Cardiac muscle cell (in vitro differentiated cells and primary cell): ENCODE results near the gene VSIG10L. TPM values are rescaled to one million over a fixed set of nuclear protein-coding genes. Genes with fewer than 3 reads are reported as not detected.

Experiments used
- DNase-seq, 2 donors: peaks; one replicate each; pipeline versions ENCODE4 v3.0.0 to v3.0.0-alpha.2; 2010 to 2017; ENCODE audit warnings: low read depth in 1 of 2, low spot score in 1 of 2
- H3K27ac ChIP-seq: fragments of 200-600 bp; sonication (generic); 2 replicates; pipeline ENCODE4 v1.5.1; 2016
- H3K27me3 ChIP-seq: fragments of 200-600 bp; sonication (generic); 2 replicates; pipeline ENCODE4 v1.6.0; 2016; ENCODE audit warnings: control low read depth
- H3K36me3 ChIP-seq: fragments of 200-600 bp; sonication (generic); 2 replicates; pipeline ENCODE4 v1.5.1; 2016; ENCODE audit warnings: control low read depth
- H3K4me1 ChIP-seq: fragments of 200-600 bp; sonication (generic); 2 replicates; pipeline ENCODE4 v1.8.1; 2017; ENCODE audit warnings: low read depth, mild to moderate bottlenecking, mixed run types
- H3K4me3 ChIP-seq: fragments of 200-600 bp; sonication (generic); 2 replicates; pipeline ENCODE4 v1.5.1; 2016; ENCODE audit warnings: mild to moderate bottlenecking
- H3K9me3 ChIP-seq: fragments of 200-600 bp; sonication (generic); 2 replicates; pipeline ENCODE4 v1.5.1; 2017; ENCODE audit warnings: low read depth, mild to moderate bottlenecking, control low read depth
- polyA plus RNA-seq: library from polyadenylated mRNA; unstranded; fragments of >200 nt; fragmentation: Nextera tagmentation; extraction: Ambion mirVana; gene quantifications from 2 replicates; pipeline ENCODE4 v1.2.1, GENCODE V29; 2016
- total RNA-seq: library from RNA; depleted of rRNA; stranded (reverse); fragments of >200 nt; gene quantifications from 2 replicates; pipeline ENCODE4 v1.2.3, GENCODE V29; 2016
- TF ChIP-seq, protein P1 (sequence below): IDR thresholded peaks from 2 replicates; pipeline ENCODE4 v1.5.1; 2012; ENCODE audit warnings: low read depth, mild to moderate bottlenecking, low read length

VSIG10L gene
- total and polyA plus RNA-seq, 2 experiments from 2014 or later: 5.0 to 9.1 TPM

DNA sequence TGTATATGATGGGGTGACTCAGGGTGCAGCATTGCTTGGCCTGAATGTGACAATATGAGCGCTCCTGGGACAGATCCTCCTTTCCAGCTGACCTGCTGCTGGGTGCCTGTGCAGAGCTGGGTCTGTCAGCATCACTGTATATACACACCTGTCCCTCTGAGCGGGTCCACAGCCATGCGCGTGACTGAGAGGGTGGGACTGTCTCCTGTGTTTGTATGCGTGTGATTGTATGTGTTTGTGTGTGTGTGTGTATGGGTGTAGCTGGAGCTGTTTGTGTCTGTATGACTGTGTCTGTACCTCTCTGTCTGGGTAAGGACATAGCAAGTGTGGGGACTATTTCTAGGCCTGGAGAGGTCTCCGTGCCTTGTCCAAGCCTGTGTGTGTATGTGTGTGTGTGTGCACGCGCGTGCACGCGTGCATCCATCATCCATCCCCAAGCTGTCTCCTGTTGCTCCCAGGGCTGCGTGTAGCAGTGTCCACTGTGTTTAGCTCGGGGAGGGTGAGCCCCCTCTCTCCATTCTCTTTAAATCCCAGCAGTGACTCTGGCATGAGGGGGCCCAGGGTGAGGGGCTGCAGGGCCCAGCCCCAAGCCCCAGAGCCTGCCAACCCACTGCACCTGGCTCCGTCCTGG is 22.2 kb downstream of the VSIG10L start:
- H3K4me1 ChIP-seq: no peaks in the 10 kb centered on the region
- no peak overlapping the region for H3K27ac ChIP-seq
- no peaks in the 10 kb centered on the region for H3K36me3 ChIP-seq
- no peak overlapping the region for H3K4me3 ChIP-seq
- H3K9me3 ChIP-seq: no peaks in the 10 kb centered on the region
- H3K27me3 ChIP-seq: no peaks in the 10 kb centered on the region
- TF ChIP-seq, protein P1, sequence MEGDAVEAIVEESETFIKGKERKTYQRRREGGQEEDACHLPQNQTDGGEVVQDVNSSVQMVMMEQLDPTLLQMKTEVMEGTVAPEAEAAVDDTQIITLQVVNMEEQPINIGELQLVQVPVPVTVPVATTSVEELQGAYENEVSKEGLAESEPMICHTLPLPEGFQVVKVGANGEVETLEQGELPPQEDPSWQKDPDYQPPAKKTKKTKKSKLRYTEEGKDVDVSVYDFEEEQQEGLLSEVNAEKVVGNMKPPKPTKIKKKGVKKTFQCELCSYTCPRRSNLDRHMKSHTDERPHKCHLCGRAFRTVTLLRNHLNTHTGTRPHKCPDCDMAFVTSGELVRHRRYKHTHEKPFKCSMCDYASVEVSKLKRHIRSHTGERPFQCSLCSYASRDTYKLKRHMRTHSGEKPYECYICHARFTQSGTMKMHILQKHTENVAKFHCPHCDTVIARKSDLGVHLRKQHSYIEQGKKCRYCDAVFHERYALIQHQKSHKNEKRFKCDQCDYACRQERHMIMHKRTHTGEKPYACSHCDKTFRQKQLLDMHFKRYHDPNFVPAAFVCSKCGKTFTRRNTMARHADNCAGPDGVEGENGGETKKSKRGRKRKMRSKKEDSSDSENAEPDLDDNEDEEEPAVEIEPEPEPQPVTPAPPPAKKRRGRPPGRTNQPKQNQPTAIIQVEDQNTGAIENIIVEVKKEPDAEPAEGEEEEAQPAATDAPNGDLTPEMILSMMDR: no peak
- DNase-seq: no peak

DNA sequence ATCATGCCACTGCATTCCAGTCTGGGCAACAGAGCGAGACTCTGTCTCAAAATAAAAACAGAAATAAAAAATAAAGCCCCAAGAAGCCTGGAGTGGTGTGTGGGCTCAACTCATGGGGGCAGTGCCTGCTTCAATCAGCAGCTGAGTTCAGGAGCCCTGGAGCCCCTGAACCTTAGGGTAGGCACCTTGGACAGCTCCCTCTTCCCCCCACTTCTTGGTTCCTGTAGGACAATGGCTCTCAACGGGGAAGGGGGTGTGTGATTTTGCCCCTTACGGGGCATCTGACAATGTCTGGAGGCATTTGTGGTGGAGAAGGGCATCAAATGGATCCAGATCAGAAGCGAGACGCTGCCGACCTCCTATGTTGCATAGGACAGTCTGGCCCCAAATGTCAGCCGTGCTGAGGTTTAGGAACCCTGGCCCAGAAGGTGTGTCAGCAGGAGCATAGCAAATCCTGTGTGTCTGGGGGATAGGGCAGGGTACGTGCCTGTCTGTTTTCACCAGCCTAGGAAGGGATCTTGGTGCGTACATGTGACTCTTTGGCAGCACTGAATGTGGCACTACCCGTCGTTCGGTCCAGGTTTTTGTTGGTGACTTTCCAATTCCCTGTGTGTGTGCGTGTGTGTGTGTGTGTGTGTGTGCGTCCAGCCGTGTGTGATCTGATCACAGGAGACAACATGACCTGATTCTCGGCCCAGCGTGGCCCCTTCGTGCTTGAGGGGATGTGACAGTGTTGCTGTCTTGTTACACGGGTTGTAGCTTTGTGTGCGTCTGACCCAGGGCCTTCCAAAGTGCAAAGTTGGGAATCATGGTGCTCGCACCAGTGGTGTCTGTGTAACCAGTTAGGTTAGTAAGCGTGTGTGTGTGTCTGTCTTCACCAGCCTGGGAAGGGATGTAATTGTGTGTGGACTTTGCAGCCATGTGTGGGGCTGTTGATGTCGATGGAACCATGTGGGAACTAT is 23.0 kb downstream of the VSIG10L start:
- Histone ChIP-seq H3K4me1 (no peaks in the 10 kb centered on the region), H3K9me3 (no peaks in the 10 kb centered on the region), H3K4me3 (no peak overlapping the region), H3K27me3 (no peaks in the 10 kb centered on the region), H3K36me3 (no peaks in the 10 kb centered on the region), H3K27ac (no peak overlapping the region)
- TF ChIP-seq, protein P1: no peak
- no peak for DNase-seq

DNA sequence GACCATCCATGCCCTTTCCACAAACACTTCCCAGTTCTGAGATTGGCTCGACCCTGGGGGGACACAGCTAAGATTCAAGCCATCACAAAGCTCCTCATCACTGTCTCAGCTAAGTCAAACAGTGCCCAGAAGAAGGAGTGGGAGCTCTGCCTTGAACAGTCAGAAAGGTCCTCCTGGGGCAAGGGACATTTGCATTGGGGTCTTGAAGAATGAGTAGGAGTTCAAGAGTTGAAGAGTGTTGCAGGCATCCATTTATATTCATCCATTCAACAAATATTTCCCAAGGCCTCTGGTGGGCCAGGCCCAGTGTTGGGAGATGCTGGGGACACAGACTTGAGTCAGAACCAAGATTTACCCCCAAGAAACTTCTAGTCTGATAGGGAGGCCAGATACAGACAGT is 24.0 kb downstream of the VSIG10L start:
- TF ChIP-seq, protein P1: no peak
- Histone ChIP-seq H3K9me3 (no peaks in the 10 kb centered on the region), H3K27me3 (no peaks in the 10 kb centered on the region), H3K36me3 (no peaks in the 10 kb centered on the region), H3K4me1 (no peaks in the 10 kb centered on the region), H3K4me3 (no peak overlapping the region), H3K27ac (no peak overlapping the region)
- DNase-seq: no peak

DNA sequence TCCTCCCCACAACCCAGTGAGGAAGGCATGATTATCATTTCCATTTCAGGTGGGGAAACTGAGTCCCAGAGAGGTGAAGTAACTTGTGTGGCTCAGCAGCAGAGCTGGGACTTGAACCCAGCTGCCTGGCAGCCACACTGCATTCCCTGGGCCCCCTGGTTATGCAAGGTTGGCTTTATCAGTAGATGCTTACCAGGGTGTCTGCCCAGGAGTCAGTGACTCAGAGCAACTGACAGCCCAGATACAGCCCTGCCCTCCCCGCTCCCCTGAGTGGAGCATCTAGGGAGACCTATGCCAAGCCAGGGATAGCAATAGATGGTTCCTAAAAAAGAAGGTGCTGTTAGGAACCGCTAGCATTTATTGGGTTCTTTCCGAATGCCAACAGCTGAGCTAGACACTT is 24.6 kb downstream of the VSIG10L start:
- no peak overlapping the region for H3K4me3 ChIP-seq
- no peaks in the 10 kb centered on the region for H3K36me3 ChIP-seq
- no peaks in the 10 kb centered on the region for H3K27me3 ChIP-seq
- TF ChIP-seq, protein P1: no peak
- no peaks in the 10 kb centered on the region for H3K9me3 ChIP-seq
- peak in 1 of 2 donors; percentile 27 for DNase-seq
- H3K27ac ChIP-seq: no peak overlapping the region
- no peaks in the 10 kb centered on the region for H3K4me1 ChIP-seq

DNA sequence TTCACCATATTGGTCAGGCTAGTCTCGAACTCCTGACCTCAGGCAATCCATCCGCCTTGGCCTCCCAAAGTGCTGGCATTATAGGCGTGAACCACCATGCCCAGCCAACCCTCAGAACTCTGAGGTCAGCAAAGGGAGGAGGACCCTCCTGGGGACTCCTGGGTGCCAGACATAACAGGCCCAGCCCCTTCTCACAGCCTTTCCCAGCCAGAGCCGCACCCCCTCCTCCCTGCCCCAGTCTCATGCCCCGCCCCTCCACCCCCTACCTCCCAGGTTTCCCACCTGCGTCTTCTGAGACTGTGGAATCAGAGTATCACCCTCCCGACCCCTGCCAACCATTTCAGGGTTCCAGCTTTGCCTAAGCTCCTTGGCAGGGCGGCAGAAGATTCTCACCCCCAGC is 25.3 kb downstream of the VSIG10L start:
- Histone ChIP-seq H3K4me1 (no peaks in the 10 kb centered on the region), H3K27me3 (no peaks in the 10 kb centered on the region), H3K36me3 (no peaks in the 10 kb centered on the region), H3K9me3 (no peaks in the 10 kb centered on the region), H3K4me3 (no peak overlapping the region), H3K27ac (no peak overlapping the region)
- DNase-seq: no peak
- TF ChIP-seq, protein P1: no peak
